GM21528 (cell line): Measurements from ENCODE around the gene SMPD4.
"Not testable (repeated sequence)": the region's sequence is repeated elsewhere in the genome, so short reads cannot be mapped to it uniquely, and the experiment has no call there.

Source experiments
- ATAC-seq: cut with Tn5 transposase; IDR thresholded peaks from one replicate; pipeline ENCODE4 v1.9.1; 2021; ENCODE audit warnings: mild to moderate bottlenecking, moderate library complexity; ENCODE audit not compliant: unreplicated experiment, low FRiP score

The SMPD4 gene

DNA sequence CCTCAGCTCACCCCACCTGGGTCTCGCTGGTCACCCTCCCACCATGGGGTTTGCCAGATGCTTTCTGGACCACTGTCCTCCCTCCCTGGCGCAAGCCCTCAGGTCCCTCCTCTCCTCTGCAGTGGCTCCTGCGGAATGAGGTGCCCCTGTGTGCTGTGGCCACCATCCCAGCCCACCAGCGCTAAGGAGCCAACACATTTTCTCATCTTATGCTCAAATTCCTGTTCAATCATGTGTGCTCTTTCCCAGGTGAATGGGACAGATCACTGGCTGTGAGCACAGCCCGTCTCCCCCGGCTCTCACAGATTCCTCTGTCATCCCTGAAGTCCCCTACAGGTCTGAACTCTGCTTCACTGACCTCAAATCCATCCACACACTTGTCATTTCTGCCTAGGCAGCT is 21.3 kb downstream of the SMPD4 start:
- ATAC-seq = no peak

DNA sequence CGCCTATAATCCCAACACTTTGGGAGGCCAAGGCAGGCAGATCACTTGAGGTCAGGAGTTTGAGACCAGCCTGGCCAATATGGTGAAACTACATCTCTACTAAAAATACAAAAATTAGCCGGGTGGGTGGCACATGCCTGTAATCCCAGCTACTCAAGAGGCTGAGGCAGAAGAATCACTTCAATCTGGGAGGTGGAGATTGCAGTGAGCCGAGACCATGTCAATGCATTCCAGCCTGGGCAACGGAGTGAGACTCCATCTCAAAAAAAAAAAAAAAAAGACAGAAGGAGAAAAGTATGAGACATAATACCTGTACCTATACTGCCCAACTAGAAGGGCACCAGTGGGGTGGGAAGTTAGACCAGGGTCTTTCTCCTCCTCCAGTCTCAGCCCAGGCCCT is 22.0 kb downstream of the SMPD4 start:
- ATAC-seq = not testable (repeated sequence)

GRCh38 chr2:130158631-130159030 is 22.8 kb downstream of the SMPD4 start:
- ATAC-seq = no peak

- peak; percentile 81 for ATAC-seq
These were observed 23.4 kb downstream of the SMPD4 start for GRCh38 chr2:130157825-130158514.

DNA sequence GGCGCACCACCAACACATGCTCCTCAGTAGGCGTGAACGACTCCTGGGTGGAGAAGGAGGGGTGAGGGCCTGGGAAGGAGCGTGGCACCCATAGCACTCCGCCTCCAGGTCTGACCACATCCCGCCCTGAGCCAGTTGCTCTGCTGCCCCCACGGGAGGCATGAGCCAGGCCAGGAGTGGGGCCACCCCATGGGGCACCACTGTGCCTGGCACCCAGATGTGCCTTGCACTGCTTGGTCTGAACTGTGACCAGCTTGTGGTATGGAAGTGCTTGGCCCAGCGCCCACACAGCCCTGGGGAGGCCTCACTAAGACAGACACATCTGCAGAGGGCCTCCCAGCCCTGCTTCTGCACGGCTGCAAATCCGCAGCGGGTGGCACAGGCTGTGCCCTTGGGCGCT is 24.0 kb downstream of the SMPD4 start:
- ATAC-seq = peak; percentile 35

DNA sequence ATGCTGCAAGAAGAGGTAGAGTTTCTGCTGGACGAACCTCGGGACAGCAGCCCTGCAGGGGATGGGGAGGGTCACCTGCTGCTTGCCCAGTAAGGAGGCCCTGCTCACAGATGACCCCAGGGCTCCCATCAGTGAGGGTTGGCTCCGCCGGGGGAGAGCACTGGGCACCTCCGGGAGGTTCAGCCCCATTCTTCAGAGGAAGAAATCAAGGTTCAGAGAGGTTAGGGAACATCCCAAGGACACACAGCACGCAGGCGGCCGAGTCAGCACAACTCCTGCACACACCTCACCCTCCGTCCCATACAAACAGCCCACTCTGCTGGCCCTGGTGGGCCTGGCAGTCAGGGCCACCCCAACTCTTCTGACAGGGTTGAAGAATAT is 24.8 kb downstream of the SMPD4 start:
- no peak for ATAC-seq

GRCh38 chr2:130155956-130156623 is 25.3 kb downstream of the SMPD4 start:
- not testable (repeated sequence) for ATAC-seq

GRCh38 chr2:130154773-130155765 is 26.3 kb downstream of the SMPD4 start:
- ATAC-seq = no peak

DNA sequence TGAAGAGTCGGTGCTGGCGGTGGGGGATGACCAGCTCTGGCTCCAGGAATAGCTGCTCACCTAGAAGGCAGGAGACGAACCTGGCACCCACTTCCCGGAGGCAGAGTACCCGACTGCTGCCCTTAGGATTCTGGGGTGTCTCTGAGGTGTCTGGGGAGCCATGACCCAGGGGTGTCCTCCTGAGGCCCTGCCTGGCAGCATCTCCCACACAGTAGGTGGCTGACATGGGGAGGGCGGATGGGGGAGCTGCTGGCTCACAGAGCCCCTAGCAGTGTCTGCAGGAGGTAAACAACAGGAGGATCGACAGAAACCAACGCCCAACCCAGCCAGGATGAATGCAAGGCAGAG is 27.0 kb downstream of the SMPD4 start:
- ATAC-seq = not testable (repeated sequence)

DNA sequence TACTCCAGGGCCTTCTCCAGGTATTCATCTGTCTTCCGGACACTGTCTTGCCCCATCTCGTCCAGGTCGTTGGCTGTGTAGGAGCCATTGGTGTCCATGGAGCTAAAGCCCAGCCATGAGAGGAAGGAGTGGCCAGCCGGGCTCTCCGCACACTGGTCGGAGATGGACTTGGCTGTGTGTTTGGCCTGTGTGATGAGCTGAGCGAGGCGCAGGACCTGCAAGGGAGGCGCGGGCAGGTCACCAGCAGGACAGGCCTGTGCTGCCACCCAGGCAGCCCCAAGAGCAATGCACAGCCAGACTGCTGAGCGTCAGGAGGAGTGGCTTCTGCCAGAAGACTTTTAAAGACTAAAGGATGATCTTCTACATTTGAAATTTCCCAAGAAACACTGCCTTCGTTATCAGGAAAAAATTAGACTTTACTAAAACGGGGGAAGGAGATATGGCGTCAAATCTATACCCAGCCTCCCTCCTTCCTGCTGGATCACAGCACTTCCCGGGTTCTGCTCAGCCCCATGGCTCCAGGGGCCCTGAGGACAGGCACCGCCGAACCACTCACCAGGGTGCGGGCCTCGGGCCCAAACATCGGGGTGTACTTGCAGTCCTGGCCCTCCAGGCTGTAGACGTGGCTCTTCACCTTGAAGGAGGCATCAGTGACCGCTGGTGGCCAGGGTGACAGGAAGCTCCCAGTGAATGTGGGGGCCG is 27.5 kb downstream of the SMPD4 start:
- ATAC-seq = not testable (repeated sequence)

DNA sequence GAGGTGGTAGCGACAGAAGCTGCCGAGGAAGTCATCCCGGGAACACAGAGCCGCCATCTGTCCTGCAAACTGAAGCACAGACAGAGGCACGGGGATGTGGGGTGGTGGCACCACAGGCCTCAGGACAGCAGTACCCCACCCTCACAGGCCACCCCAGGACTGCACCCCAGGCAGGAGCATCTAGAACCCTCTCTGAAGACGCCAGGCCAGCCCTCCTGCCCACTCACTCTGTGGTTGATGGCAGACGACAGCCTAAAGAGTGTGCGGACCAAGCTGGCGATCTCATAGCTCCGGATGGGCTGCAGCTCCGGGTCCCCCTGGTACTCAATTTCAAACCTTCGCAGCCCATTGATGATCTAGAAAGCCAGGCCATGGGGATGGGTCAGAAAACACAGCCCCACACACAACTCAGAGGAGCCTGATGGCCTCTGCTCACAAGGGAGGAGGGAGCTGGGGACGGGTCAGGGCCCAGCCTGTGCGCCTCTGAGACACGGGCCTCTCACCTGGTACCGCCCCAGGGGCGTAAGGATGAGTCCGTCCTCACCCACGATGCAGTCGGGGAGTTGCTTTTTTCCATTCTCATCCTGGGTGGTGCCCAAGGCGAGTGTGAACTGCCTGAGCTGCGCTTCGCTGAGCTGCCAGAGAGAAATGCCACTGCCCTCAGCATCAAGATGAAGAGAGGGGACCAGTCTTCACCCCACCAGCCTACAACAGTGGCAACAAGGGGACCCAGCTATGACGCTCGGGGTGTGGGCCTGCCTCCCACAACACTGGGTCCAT is 28.4 kb downstream of the SMPD4 start:
- no peak for ATAC-seq

- not testable (repeated sequence) for ATAC-seq
These were observed 29.1 kb downstream of the SMPD4 start for GRCh38 chr2:130152136-130152815.

DNA sequence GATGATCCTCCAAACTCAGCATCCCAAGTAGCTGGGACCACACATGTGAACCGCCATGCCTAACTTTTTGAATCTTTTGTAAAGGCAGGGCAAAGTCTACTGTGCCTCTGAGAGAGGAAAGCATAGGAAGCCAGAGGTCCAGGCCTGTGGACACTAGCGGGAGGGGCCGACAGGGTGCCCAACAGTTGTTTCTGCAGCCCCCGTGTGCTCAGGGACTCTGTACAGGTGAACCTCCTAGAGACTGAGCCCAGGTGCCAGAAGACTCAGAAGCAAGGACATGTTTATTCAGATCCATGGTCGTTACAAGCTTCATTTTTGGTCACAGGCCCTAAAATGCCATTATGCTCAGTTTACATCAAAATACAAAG is 30.3 kb downstream of the SMPD4 start:
- ATAC-seq = not testable (repeated sequence)

DNA sequence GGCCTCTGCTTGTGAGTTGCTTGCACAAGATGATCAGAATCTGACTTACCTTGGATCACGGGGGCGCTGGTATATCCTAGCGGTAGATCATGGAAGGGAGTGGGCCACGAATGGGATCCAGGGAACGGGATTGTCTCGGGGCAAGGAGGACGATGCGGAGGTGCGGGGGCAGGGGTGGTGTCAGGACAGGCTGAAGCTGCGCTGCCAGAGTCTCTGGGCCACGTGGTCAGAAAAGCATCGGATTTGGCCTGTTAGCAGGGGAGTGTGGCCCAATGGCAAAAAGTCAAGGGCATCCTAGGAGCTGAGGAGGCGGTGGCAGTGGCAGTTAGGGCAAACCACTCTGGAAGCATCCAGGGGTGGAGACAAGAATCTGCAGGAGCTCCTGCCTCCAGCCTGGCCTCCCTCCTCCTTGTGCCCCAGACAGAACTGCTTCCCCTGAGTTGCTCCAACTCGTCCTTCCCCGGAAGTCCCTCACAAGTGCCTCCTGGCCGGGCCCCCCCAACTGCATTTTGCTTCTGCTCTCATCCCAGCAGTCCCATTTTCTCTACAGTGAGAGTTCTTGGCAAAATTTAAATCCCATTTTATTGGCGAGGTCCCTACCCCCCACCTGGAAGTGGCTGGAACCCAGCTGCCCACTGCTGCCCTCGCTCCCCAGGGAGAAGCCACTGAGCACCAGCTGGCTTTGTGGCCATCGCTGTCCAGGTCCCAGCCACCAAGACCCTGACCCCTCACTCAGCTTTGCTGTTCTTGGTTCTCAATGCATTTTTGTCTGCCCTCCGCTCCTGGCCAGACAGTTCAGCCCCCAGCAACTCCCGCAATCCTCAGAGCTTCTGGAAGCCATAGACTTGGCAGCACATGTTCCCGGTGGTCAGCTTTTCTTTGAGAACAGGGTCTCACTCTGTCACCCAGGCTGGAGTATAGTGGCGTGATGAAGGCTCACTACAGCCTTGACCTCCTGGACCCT is 30.9 kb downstream of the SMPD4 start:
- no peak for ATAC-seq

DNA sequence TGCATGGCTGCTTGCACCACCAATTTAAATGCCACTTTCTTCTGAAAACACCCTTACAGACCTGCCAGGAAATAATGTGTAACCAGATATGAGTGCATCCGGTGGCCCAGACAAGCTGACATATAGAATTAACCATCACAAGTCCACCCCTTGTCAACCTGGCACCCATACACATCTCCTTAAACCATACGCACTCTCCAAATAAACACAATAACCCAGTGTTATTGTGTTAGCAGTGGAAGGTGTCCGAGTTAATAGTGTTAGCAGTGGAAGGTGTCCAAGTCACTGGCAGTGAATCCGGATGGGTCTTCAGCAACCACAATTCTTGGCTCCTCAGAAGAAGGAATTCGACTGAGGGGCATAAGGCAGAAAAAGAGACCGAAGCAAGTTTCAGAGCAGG is 32.9 kb downstream of the SMPD4 start:
- ATAC-seq = not testable (repeated sequence)

DNA sequence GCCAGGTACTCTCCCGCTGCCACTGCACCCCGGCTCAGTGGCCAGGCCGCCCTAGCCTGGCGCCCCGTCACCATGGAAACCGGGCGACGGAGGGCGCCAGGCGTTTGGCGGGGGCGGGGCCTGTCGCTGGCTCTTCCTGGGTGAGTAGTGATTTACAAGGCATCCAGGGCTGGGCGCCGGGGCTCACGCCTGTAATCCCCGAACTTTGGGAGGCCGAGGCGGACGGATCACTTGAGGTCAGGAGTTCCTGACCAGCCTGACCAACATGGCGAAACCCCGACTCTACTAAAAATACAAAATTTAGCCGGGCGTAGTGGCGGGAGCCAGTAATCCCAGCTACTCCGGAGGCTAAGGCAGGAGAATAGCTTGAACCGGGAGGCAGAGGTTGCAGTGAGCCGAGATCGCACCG is 36.4 kb downstream of the SMPD4 start, which contains the start of gene CCDC74B:
Gene CCDC74B, minus strand, starts transcription at position 107 of the 409 bp plus-strand sequence. CDS start 116 bp downstream, outside the sequence.
- peak; percentile 87 for ATAC-seq

DNA sequence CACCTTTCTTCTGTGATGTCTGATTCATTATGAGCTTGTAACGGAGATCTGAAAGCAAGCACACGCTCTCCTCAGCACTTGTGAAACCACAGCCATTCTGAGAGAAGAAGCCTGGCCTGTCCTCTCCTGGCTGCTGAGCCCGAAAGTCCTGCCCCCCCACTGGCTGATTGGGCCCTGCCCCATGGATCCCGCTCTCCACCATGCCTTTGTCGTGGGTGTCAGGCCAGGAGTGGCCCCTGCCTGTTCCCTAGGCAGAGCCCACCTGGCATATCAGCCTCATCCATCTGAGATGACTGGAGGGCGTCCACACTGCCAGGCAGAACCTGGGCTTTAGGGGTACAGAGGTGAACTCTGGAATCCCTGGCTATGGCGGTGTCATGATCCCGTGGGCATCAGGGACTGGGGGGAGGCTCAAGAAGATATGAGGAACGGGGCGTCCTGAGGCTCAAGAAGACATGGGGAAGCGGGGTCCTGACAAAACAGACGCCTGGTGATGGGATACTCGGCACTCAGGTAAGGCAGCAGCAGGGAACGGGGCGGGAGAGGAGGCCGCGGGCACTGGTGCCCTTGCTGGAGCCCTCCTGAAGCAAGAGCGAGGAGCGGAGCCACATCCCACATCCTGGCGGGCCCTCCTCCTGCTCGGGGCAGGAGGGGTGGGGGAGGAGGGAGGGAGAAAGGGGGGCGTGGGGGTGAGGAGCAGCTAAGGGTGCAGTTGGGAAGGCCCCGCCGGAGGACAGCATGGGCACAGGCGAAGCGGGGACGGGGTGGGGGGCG is 37.9 kb downstream of the SMPD4 start:
- ATAC-seq = not testable (repeated sequence)
